NCI-H1436 treated with DMSO at 0.1 percent for 48 hours (cell line): ENCODE data around the gene RRM2.

Experiments used
- DNase-seq: peaks from one replicate; lab custom pipeline; 2025; lab: John Stamatoyannopoulos, UW

The RRM2 gene

GRCh38 chr2:10172033-10172871, 49.7 kb downstream of the RRM2 start:
- DNase-seq = no peak

- DNase-seq = no peak
Observed at GRCh38 chr2:10173258-10174005, 50.9 kb downstream of the RRM2 start.

- no peak for DNase-seq
Observed at GRCh38 chr2:10174173-10174572, 51.6 kb downstream of the RRM2 start.

- DNase-seq = no peak
Observed at GRCh38 chr2:10175441-10175840, 52.9 kb downstream of the RRM2 start.

- DNase-seq = no peak
Observed at GRCh38 chr2:10178751-10179150, 56.2 kb downstream of the RRM2 start.

- DNase-seq = no peak
Observed at GRCh38 chr2:10179422-10179821, 56.9 kb downstream of the RRM2 start.

- no peak for DNase-seq
Observed at GRCh38 chr2:10180229-10180628, 57.7 kb downstream of the RRM2 start.
